ENCODE measurements around the gene BIRC3.

GRCh38 chr11:102280245-102280833, 36.9 kb upstream of the BIRC3 start:
- no peak for TF ChIP-seq CTCF (conservative IDR thresholded peaks at IDR 0.05; ENCODE audit: low read length)
- TF ChIP-seq EZH2phosphoT487 (IDR thresholded peaks at IDR 0.05; ENCODE audit: borderline replicate concordance, low read depth, low read length), result no peak
